ENCODE data around the gene HEXIM2.

HEXIM2 gene

GRCh38 chr17:45148183-45149036 is 13.3 kb upstream of the HEXIM2 start, which contains the start of gene HEXIM1:
Gene HEXIM1, plus strand, starts transcription at chr17:45148475. Its CDS starts 716 bp downstream, at chr17:45149191.
- Histone ChIP-seq H3K27ac (ENCODE audit: extremely low read depth, low read depth, low read length) (peak within 1 kb of the TSS; percentile 92), H3K4me1 (ENCODE audit: control insufficient read depth, insufficient read depth, low read length) (peaks cover 10% of the 10 kb centered on the region; the same call in 1 of the 2 replicates), H3K36me3 (ENCODE audit: control insufficient read depth in 2 of 2, insufficient read depth in 1 of 2, low read length in 2 of 2) (peaks cover 0 to 6% of the 10 kb centered on the region in 2 experiments; a peak in 1 of 3 replicates), H3K9me3 (ENCODE audit: control insufficient read depth, insufficient read depth, low read depth, low read length) (no peaks in the 10 kb centered on the region), H3K4me3 (ENCODE audit: low read depth, low read length) (peak within 1 kb of the TSS; percentile 72)
- ChIA-PET CTCF (interaction anchor here (0.7 to 10.8 kb wide), 23 partner anchors 12 to 234 kb away, joined by 3 to 209 read pairs (median 6); partner anchors contain the start of genes ACBD4, FMNL1, HEXIM2 and PLCD3), POLR2A (interaction anchor here (0.5 to 8.3 kb wide), 64 partner anchors 11 to 1557 kb away, joined by 3 to 700 read pairs (median 4); partner anchors contain the start of genes ACBD4, EFTUD2, FMNL1 and FZD2)
- TF ChIP-seq ZBTB11 (tag by site-specific recombination; conservative IDR thresholded peaks at IDR 0.05; ENCODE audit: low read depth), result peak; percentile 63
- peak; percentile 76 for TF ChIP-seq ZNF184 (tag by site-specific recombination; IDR thresholded peaks at IDR 0.05)
- TF ChIP-seq HIC1 (tag by site-specific recombination; IDR thresholded peaks at IDR 0.05), result peak; percentile 79
- TF ChIP-seq ZNF610 (tag by site-specific recombination; IDR thresholded peaks at IDR 0.05; ENCODE audit: borderline replicate concordance), result peak; percentile 96
- TF ChIP-seq ZNF596 (tag by site-specific recombination; IDR thresholded peaks at IDR 0.05), result peak; percentile 55
- TF ChIP-seq TRIM28 (IDR thresholded peaks at IDR 0.05; ENCODE audit: borderline replicate concordance, low read length), result peak; percentile 30; the same call in 1 of the 2 replicates
- no peak for TF ChIP-seq ZNF704 (tag by site-specific recombination; IDR thresholded peaks at IDR 0.05)
- peak; percentile 90; the same call in 1 of the 2 replicates for TF ChIP-seq MZF1 (tag by site-specific recombination; IDR thresholded peaks at IDR 0.05; ENCODE audit: borderline replicate concordance)
- TF ChIP-seq TSHZ1 (tag by site-specific recombination; IDR thresholded peaks at IDR 0.05; ENCODE audit: borderline replicate concordance), result peak; percentile 95
- peak; percentile 94 for TF ChIP-seq ZNF169 (tag by site-specific recombination; IDR thresholded peaks at IDR 0.05)
- peak; percentile 99 for TF ChIP-seq ZNF624 (tag by site-specific recombination; IDR thresholded peaks at IDR 0.05)
- TF ChIP-seq ZXDB (tag by site-specific recombination; IDR thresholded peaks at IDR 0.05), result peak; percentile 97
- TF ChIP-seq ZNF280D (tag by site-specific recombination; IDR thresholded peaks at IDR 0.05), result peak; percentile 89; the same call in 1 of the 2 replicates
- TF ChIP-seq ZNF513 (tag by site-specific recombination; IDR thresholded peaks at IDR 0.05), result peak; percentile 77
- peak; percentile 64; the same call in 1 of the 2 replicates for TF ChIP-seq ZNF23 (tag by site-specific recombination; IDR thresholded peaks at IDR 0.05; ENCODE audit: borderline replicate concordance)
- peak; percentile 99 for TF ChIP-seq ZFP41 (tag by site-specific recombination; IDR thresholded peaks at IDR 0.05; ENCODE audit: borderline replicate concordance)
- peak; percentile 36; the same call in 1 of the 2 replicates for TF ChIP-seq OSR2 (tag by site-specific recombination; IDR thresholded peaks at IDR 0.05)

Data from HEK293 (cell line).